Endothelial cell of umbilical vein (primary cell): ENCODE measurements around the gene ANKRD44. TPM values are rescaled to one million over a fixed set of nuclear protein-coding genes. Genes with fewer than 3 reads are reported as not detected.

Experiments used
- BruUV-seq: library from RNA; stranded (reverse); fragments of 400-500 nt; replicated peaks from 2 replicates; lab custom pipeline; 2021; lab: Mats Ljungman, UMichigan
- CTCF ChIA-PET: fragments of 300-600, 350-600 bp; sonication (Branson Sonifier 250); formaldehyde crosslinking; loops from one replicate; lab custom pipeline; 2021; ENCODE audit warnings: antibody characterized with exemption, inconsistent platforms; lab: Charles Lee
- POLR2A ChIA-PET: fragments of 300-600, 350-600 bp; sonication (Branson Sonifier 250); formaldehyde crosslinking; loops from one replicate; lab custom pipeline; 2021; ENCODE audit warnings: antibody characterized with exemption, inconsistent platforms; lab: Charles Lee
- DNase-seq: peaks from one replicate; pipeline ENCODE4 v3.0.0-alpha.2; 2011; ENCODE audit warnings: low read depth, low spot score
- FAIRE-seq: peaks from 2 replicates; lab custom pipeline; 2011; peaks lifted over from hg19 to GRCh38; lab: Jason Lieb, UNC
- H2AFZ ChIP-seq: 2 replicates; pipeline ENCODE4 v1.6.0; 2012; ENCODE audit warnings: low read depth, low read length, control low read depth, inconsistent platforms
- H3K27ac ChIP-seq: 2 replicates; pipeline ENCODE4 v1.5.1; 2011; ENCODE audit warnings: low read depth, mild to moderate bottlenecking, control low read depth, low read length, moderate library complexity; ENCODE audit not compliant: insufficient read depth
- H3K27me3 ChIP-seq, 2 experiments: 2 replicates each; pipeline versions ENCODE4 v1.6.0 to v1.6.1; 2011; ENCODE audit warnings: low read length in 2 of 2, mixed read lengths in 1 of 2; ENCODE audit not compliant: control insufficient read depth in 2 of 2, insufficient read depth in 2 of 2
- H3K36me3 ChIP-seq, 2 experiments: 2 replicates in 1 of 2; 3 replicates in 1 of 2; pipeline ENCODE4 v1.5.1; 2011; ENCODE audit warnings: low read length in 2 of 2, mild to moderate bottlenecking in 1 of 2, moderate library complexity in 1 of 2; ENCODE audit not compliant: control insufficient read depth in 2 of 2, insufficient read depth in 2 of 2; ENCODE audit errors: extremely low read depth in 1 of 2
- H3K4me1 ChIP-seq: 3 replicates; pipeline ENCODE4 v1.5.1; 2011; ENCODE audit warnings: mild to moderate bottlenecking, low read length; ENCODE audit not compliant: control insufficient read depth, insufficient read depth; ENCODE audit errors: extremely low read depth
- H3K4me2 ChIP-seq: 2 replicates; pipeline ENCODE4 v1.6.1; 2011; ENCODE audit warnings: low read length, control low read depth, mixed read lengths; ENCODE audit not compliant: insufficient read depth
- H3K4me3 ChIP-seq, 3 experiments: fragments of 200-600 bp in 1 of 3; sonication (generic), shearing (Covaris generic) in 1 of 3; replicated peaks in 1 of 3; 2 replicates each; pipeline ENCODE4 v1.5.1; 2011 to 2016; ENCODE audit warnings: control low read depth in 3 of 3, low read length in 3 of 3, mild to moderate bottlenecking in 2 of 3, inconsistent platforms in 1 of 3, low read depth in 1 of 3, moderate library complexity in 1 of 3; ENCODE audit not compliant: insufficient read depth in 1 of 3
- H3K79me2 ChIP-seq: 2 replicates; pipeline ENCODE4 v1.6.0; 2012; ENCODE audit warnings: low read length, inconsistent platforms; ENCODE audit not compliant: control insufficient read depth, insufficient read depth
- H3K9ac ChIP-seq: replicated peaks from 2 replicates; pipeline ENCODE3; 2011; ENCODE audit warnings: low read length, control low read depth; ENCODE audit not compliant: insufficient read depth; ENCODE audit errors: extremely low read depth
- H3K9me1 ChIP-seq: replicated peaks from 3 replicates; pipeline ENCODE4 v1.6.0; 2011; ENCODE audit warnings: mild to moderate bottlenecking, low read length; ENCODE audit not compliant: control insufficient read depth, insufficient read depth; ENCODE audit errors: extremely low read depth
- H3K9me3 ChIP-seq: replicated peaks from 2 replicates; pipeline ENCODE4 v1.5.1; 2012; ENCODE audit warnings: low read length, inconsistent platforms; ENCODE audit not compliant: control insufficient read depth, insufficient read depth
- H4K20me1 ChIP-seq: replicated peaks from 2 replicates; pipeline ENCODE3; 2011; ENCODE audit warnings: mild to moderate bottlenecking, low read length; ENCODE audit not compliant: control insufficient read depth, insufficient read depth; ENCODE audit errors: extremely low read depth
- CTCF ChIP-seq, 2 donors: IDR thresholded peaks; 1 replicate in 1 of 2; 2 replicates in 1 of 2; pipeline ENCODE4 v1.5.1; 2011; ENCODE audit warnings: low read length in 2 of 2, mild to moderate bottlenecking in 2 of 2, moderate library complexity in 2 of 2, control low read depth in 1 of 2, inconsistent platforms in 1 of 2, low read depth in 1 of 2; ENCODE audit not compliant: insufficient read depth in 1 of 2; ENCODE audit errors: extremely low read depth in 1 of 2
- EZH2 ChIP-seq: IDR thresholded peaks from 2 replicates; pipeline ENCODE4 v1.6.1; 2012; ENCODE audit warnings: borderline replicate concordance, low read depth, mild to moderate bottlenecking, moderate library complexity, low read length, inconsistent platforms; ENCODE audit not compliant: severe bottlenecking
- FOS ChIP-seq: IDR thresholded peaks from 2 replicates; pipeline ENCODE4 v1.6.1; 2011; ENCODE audit warnings: mild to moderate bottlenecking, low read length, moderate library complexity, borderline replicate concordance; ENCODE audit not compliant: insufficient read depth
- GATA2 ChIP-seq: IDR thresholded peaks from 2 replicates; pipeline ENCODE4 v1.7.0; 2011; ENCODE audit warnings: low read depth, mild to moderate bottlenecking, moderate library complexity, mixed read lengths, low read length; ENCODE audit not compliant: insufficient read length, insufficient read depth
- JUN ChIP-seq: IDR thresholded peaks from 2 replicates; pipeline ENCODE4 v1.6.1; 2011; ENCODE audit warnings: borderline replicate concordance, low read depth; ENCODE audit not compliant: insufficient read length, insufficient read depth
- MAX ChIP-seq: IDR thresholded peaks from 2 replicates; pipeline ENCODE4 v1.6.1; 2011; ENCODE audit not compliant: insufficient read depth, insufficient read length
- MYC ChIP-seq: IDR thresholded peaks from one replicate; pipeline ENCODE4 v1.6.1; 2011; ENCODE audit warnings: mild to moderate bottlenecking, low read depth, low read length
- POLR2A ChIP-seq: IDR thresholded peaks from 2 replicates; pipeline ENCODE4 v1.6.1; 2012; ENCODE audit warnings: low read depth, mild to moderate bottlenecking, control low read depth, low read length
- POLR2AphosphoS5 ChIP-seq: IDR thresholded peaks from 2 replicates; pipeline ENCODE4 v1.6.1; 2012; ENCODE audit warnings: low read depth, mild to moderate bottlenecking, control low read depth, low read length, moderate library complexity; ENCODE audit not compliant: insufficient read depth
- dilution Hi-C: fragments of 300-500 bp; cut with MboI; formaldehyde crosslinking; loops from one replicate; pipeline ENCODE4 v1.15.0; 2019; ENCODE audit warnings: low sequenced_read_pairs; ENCODE audit not compliant: extremely low pct_ligation_motif_present
- intact Hi-C: fragments of 100-400 bp; cut with micrococcal nuclease; formaldehyde crosslinking; loops from one replicate; pipeline ENCODE4 v1.10.0; 2022
- polyA plus RNA-seq, 4 experiments: library from polyadenylated mRNA; depleted of rRNA in 3 of 4; stranded (reverse) in 3 of 4; unstranded in 1 of 4; fragments of >200 nt; gene quantifications; 2 replicates each; pipeline versions ENCODE4 v1.2.1 to v1.2.3, GENCODE V29; 2011 to 2012; ENCODE audit warnings: missing spikeins in 1 of 4
- total RNA-seq: library from RNA; stranded (reverse); gene quantifications from 2 replicates; pipeline ENCODE4 v1.2.3, GENCODE V29; 2021

ANKRD44 gene
- total and polyA plus RNA-seq, 2 donors (not counting 3 experiments of a cell fraction or from before 2014, with no cell fraction given), result 3.4 to 6.1 TPM

GRCh38 chr2:197312186-197312585 is 1.6 kb upstream of the ANKRD44 start:
- Histone ChIP-seq H3K9me3 (no peaks in the 10 kb centered on the region), H3K27me3 (peaks cover 11 to 18% of the 10 kb centered on the region in 2 experiments), H3K79me2 (no peaks in the 10 kb centered on the region), H4K20me1 (no peaks in the 10 kb centered on the region), H3K9ac (no peak overlapping the region), H3K4me3 (no peak overlapping the region), H3K4me1 (peaks cover 12% of the 10 kb centered on the region), H3K9me1 (no peaks in the 10 kb centered on the region), H3K27ac (no peak overlapping the region), H3K36me3 (no peaks in the 10 kb centered on the region), H3K4me2 (no peak overlapping the region), H2AFZ (no peak overlapping the region)
- ChIA-PET CTCF (interaction anchor here (4.0 kb wide), 1 partner anchor 198 kb away, joined by 54 read pairs; no protein-coding TSS in a partner anchor), POLR2A (no interaction called here)
- dilution Hi-C loops, result no loop called here
- no TSS peak for BruUV-seq
- no peak for FAIRE-seq
- TF ChIP-seq POLR2A, result no peak
- TF ChIP-seq CTCF (IDR thresholded peaks at IDR 0.05; ENCODE audit: extremely low read depth in 1 of 2, insufficient read depth in 1 of 2, low read depth in 1 of 2, low read length in 2 of 2), result no peak
- no peak for DNase-seq
- intact Hi-C loops, result loop anchor here (5.0 kb wide), 1 partner anchor 65 kb away; no protein-coding TSS in a partner anchor

- Histone ChIP-seq H3K9me3 (no peaks in the 10 kb centered on the region), H4K20me1 (no peaks in the 10 kb centered on the region), H3K27me3 (peaks cover 11 to 18% of the 10 kb centered on the region in 2 experiments), H3K79me2 (no peaks in the 10 kb centered on the region), H3K9ac (no peak overlapping the region), H3K4me1 (peaks cover 12% of the 10 kb centered on the region), H3K9me1 (no peaks in the 10 kb centered on the region), H2AFZ (peak overlapping the region; percentile 65), H3K36me3 (no peaks in the 10 kb centered on the region), H3K4me2 (peak overlapping the region; percentile 86), H3K27ac (no peak overlapping the region), H3K4me3 (peak overlapping the region in 1 of 3 experiments; percentile 59)
- FAIRE-seq (no peak), DNase-seq (no peak)
- TF ChIP-seq MAX (no peak), MYC (no peak), FOS (no peak), POLR2AphosphoS5 (no peak), POLR2A (no peak), GATA2 (no peak), CTCF (IDR thresholded peaks at IDR 0.05; ENCODE audit: extremely low read depth in 1 of 2, insufficient read depth in 1 of 2, low read depth in 1 of 2, low read length in 2 of 2) (no peak), JUN (no peak), EZH2 (no peak)
- intact Hi-C loops (loop anchor here (2.0 to 5.0 kb wide), 4 partner anchors 66 to 385 kb away; partner anchors contain the start of gene PGAP1), dilution Hi-C loops (no loop called here)
- POLR2A ChIA-PET, result no interaction called here
- CTCF ChIA-PET, result interaction anchor here (0.8 to 4.0 kb wide), 10 partner anchors 26 to 986 kb away, joined by 3 to 54 read pairs (median 5); no protein-coding TSS in a partner anchor
- BruUV-seq, result no TSS peak
These were observed 947 bp upstream of the ANKRD44 start for GRCh38 chr2:197311421-197312033.
